Upper lobe of right lung (tissue), 1 donor: Measurements from ENCODE around the gene JUN. TPM values are rescaled to one million over a fixed set of nuclear protein-coding genes. Genes with fewer than 3 reads are reported as not detected.

ENCODE experiments used
- ATAC-seq: fragments of 200-7000 bp; cut with Tn5 transposase; one replicate; pipeline ENCODE4 v1.9.1; 2020; ENCODE audit warnings: mild to moderate bottlenecking, moderate library complexity
- DNase-seq: peaks from one replicate; pipeline ENCODE4 v3.0.0-alpha.2; 2020
- H3K27ac ChIP-seq: fragments of 200-600 bp; one replicate; pipeline ENCODE4 v1.8.0; 2022
- H3K27me3 ChIP-seq: fragments of 200-600 bp; one replicate; pipeline ENCODE4 v1.8.0; 2022; ENCODE audit warnings: mild to moderate bottlenecking
- H3K36me3 ChIP-seq: fragments of 200-600 bp; one replicate; pipeline ENCODE4 v1.8.0; 2022
- H3K4me1 ChIP-seq: fragments of 200-600 bp; one replicate; pipeline ENCODE4 v1.8.0; 2022
- H3K4me3 ChIP-seq: fragments of 200-600 bp; one replicate; pipeline ENCODE4 v1.8.0; 2022; ENCODE audit warnings: mild to moderate bottlenecking
- H3K9me3 ChIP-seq: fragments of 200-600 bp; one replicate; pipeline ENCODE4 v1.8.0; 2022
- CTCF ChIP-seq: fragments of 200-600 bp; IDR thresholded peaks from one replicate; pipeline ENCODE4 v1.8.0; 2022; ENCODE audit warnings: antibody characterized with exemption
- intact Hi-C: fragments of 100-400 bp; cut with DNase I; formaldehyde crosslinking; loops from one replicate; pipeline ENCODE4 v1.11.0; 2022
- total RNA-seq: library from RNA; stranded (reverse); fragmentation: NEBNext Ultra II Directional; extraction: Animal tissue kit (Norgen Biotek cat#: 25700); gene quantifications from one replicate; pipeline ENCODE4 v1.2.1, GENCODE V29; 2021
- donor health status: DM: no; HTN: yes; CAD: no; lungs with severe emphysema.

The JUN gene
- total RNA-seq, 1 donor from 2014 or later = 112 TPM

GRCh38 chr1:58765441-58765840 is 18.4 kb downstream of the JUN start:
- H3K36me3 ChIP-seq = no peaks in the 10 kb centered on the region
- no peak for TF ChIP-seq CTCF

GRCh38 chr1:58765006-58765405 is 18.8 kb downstream of the JUN start:
- TF ChIP-seq CTCF = no peak
- peaks cover 13% of the 10 kb centered on the region for H3K4me1 ChIP-seq
- H3K27me3 ChIP-seq = no peaks in the 10 kb centered on the region
- no peak for DNase-seq
- intact Hi-C loops = no loop called here
- no peaks in the 10 kb centered on the region for H3K9me3 ChIP-seq
- no peak overlapping the region for H3K4me3 ChIP-seq
- peak overlapping the region; percentile 1 for H3K27ac ChIP-seq
- no peaks in the 10 kb centered on the region for H3K36me3 ChIP-seq
- ATAC-seq = no peak

More at GRCh38 chr1:58765441-58765840, 18.4 kb downstream of the JUN start:
- no peak for DNase-seq
- Histone ChIP-seq H3K4me1 (peaks cover 13% of the 10 kb centered on the region), H3K27me3 (no peaks in the 10 kb centered on the region), H3K4me3 (no peak overlapping the region), H3K27ac (no peak overlapping the region), H3K9me3 (no peaks in the 10 kb centered on the region)
- no peak for ATAC-seq
- intact Hi-C loops = no loop called here

GRCh38 chr1:58764294-58764978 is 19.4 kb downstream of the JUN start:
- Histone ChIP-seq H3K9me3 (no peaks in the 10 kb centered on the region), H3K4me3 (no peak overlapping the region), H3K27ac (peak overlapping the region; percentile 51), H3K27me3 (no peaks in the 10 kb centered on the region), H3K36me3 (no peaks in the 10 kb centered on the region), H3K4me1 (peaks cover 13% of the 10 kb centered on the region)
- DNase-seq (no peak), ATAC-seq (peak; percentile 75)
- TF ChIP-seq CTCF = no peak
- intact Hi-C loops = no loop called here

- peak; percentile 31 for ATAC-seq
- no peaks in the 10 kb centered on the region for H3K36me3 ChIP-seq
- H3K27ac ChIP-seq = peak overlapping the region; percentile 51
- H3K4me1 ChIP-seq = peaks cover 13% of the 10 kb centered on the region
- H3K27me3 ChIP-seq = no peaks in the 10 kb centered on the region
- DNase-seq = no peak
- TF ChIP-seq CTCF = no peak
- intact Hi-C loops = no loop called here
- H3K4me3 ChIP-seq = no peak overlapping the region
- no peaks in the 10 kb centered on the region for H3K9me3 ChIP-seq
Measured at GRCh38 chr1:58763214-58763613, 20.6 kb downstream of the JUN start.

- DNase-seq = no peak
- ATAC-seq = no peak
- Histone ChIP-seq H3K4me1 (peaks cover 13% of the 10 kb centered on the region), H3K27me3 (no peaks in the 10 kb centered on the region), H3K9me3 (no peaks in the 10 kb centered on the region), H3K27ac (no peak overlapping the region), H3K4me3 (no peak overlapping the region), H3K36me3 (no peaks in the 10 kb centered on the region)
- no peak for TF ChIP-seq CTCF
- intact Hi-C loops = no loop called here
Measured at GRCh38 chr1:58762806-58763205, 21.0 kb downstream of the JUN start.
